GM19324 (cell line): ENCODE data around the gene POLR3B.
A peak's percentile ranks its signal among the peaks of the same experiment; 100 is the strongest.
"Not testable (repeated sequence)": the region's sequence is repeated elsewhere in the genome, so short reads cannot be mapped to it uniquely, and the experiment has no call there.

Source experiments
- ATAC-seq: cut with Tn5 transposase; IDR thresholded peaks from one replicate; pipeline ENCODE4 v1.9.1; 2021; ENCODE audit warnings: mild to moderate bottlenecking, moderate library complexity; ENCODE audit not compliant: unreplicated experiment, low FRiP score

The POLR3B gene

DNA sequence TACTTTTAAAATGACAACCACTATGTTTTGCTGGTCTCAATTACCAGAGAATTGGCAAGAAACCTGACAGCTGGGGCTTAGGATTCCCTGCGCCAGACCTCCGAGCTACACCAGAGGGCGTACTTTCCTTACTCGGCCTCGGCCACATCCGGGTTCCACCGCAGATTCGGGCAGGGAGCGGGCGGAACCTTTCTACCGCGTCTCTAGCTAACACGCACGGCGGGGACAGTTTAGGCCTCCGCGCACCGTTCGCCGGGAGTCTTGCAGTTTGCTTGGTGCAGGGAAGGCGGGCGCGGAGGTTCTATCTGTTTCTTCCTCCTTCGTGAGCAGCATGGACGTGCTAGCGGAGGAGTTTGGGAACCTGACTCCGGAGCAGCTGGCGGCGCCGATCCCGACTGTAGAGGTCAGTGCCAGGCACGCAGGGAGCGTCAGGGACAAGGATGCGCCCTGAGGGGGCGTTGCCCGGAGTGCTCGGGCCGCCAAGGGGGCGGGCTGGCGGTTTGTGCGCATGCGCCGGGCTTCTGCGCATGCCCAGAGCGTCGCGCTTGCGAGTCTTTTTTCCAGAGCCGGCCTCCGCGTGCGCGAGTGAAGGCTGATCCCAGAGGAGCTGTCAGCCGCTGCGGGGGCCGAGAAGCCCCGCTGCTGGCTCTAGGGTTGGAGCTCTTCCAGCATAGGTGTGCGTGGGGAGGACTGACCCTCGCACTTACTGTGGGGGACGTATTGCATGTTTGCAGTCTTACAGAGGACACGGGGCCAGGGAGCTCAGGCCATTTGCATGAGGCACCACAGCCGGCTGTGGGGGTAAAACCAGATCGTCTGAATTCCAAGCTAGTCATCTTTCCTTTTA lies at the start of gene POLR3B:
Gene POLR3B (plus strand): TSS at position 200 of the 847 bp plus-strand sequence. CDS start 132 bp downstream, at position 332.
- peak; percentile 88 for ATAC-seq

DNA sequence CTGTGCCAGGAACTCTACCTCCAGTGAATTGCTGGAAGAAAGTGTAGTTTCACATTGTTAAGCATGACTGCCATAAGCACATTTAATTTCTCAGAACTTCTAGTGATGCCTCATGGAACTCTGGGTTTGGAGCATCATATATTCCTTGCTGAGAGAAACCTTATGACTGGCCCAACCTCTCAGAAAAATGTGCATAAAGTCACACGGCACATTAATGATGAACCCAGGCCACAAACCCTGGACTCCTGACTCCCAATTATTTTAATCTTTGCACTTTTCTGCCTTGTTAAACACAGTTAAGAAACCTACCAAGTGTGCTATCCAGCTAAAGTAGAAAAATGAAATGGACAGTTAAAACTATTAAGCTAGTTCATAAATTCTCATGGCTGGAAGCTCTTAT lies 49.4 kb upstream of the POLR3B start:
- ATAC-seq, result no peak

DNA sequence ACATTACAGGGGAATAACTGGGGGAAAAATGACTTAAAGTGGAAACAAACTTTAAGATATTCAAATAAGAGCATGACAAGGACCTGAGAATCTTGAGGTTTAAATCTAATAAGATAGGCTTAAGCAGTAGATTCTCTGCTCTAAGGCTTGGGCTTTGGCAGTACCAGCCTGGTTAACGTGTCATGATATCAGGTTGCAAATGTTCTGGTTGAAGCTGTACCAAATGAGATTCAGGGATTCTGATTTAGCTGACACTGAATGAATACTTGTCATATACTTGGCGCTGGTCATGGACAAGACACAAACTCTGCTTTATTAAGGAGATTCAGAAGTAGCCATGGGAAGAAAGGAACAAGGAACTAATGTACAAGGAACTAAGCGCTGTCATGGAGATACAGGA lies 48.9 kb upstream of the POLR3B start:
- no peak for ATAC-seq

DNA sequence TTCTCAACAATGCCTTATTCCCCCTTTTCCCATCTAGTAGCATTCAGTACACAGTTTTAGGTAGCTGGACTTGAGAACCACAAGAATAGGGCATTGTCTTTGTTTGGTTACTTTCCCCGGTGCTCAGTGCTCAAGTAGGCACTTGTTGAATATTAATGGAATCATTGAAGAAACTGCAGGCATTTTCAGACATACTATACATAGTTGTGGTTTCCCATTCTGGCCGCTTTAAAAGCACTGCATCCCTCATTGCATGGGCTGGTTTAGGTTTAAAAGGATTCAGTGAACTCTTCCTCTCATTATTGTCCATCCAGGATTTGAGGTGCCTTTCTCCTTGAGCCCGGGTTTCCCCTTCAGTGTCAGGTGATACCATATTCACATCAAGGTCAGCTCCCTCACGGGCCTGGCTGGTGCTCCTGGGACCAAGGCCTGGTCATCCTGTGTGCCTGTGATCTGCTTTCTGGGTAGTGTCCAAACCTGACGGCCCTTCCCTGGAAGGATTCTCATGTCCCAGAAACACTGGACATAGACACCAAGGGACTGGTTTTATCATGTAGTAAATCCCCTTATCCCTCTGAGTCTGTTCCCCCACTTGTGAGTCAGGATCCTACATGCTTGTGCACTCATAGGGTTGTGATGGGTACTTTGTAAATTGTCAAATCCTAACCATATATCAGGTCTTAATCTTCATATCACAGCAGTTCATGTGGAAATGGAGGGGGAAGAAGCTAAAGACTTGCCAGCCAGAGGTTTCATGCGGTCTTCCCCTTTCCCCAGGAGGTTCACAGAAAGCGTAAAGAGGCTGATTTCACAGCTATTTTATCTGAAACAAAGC lies 47.7 kb upstream of the POLR3B start:
- ATAC-seq, result no peak

DNA sequence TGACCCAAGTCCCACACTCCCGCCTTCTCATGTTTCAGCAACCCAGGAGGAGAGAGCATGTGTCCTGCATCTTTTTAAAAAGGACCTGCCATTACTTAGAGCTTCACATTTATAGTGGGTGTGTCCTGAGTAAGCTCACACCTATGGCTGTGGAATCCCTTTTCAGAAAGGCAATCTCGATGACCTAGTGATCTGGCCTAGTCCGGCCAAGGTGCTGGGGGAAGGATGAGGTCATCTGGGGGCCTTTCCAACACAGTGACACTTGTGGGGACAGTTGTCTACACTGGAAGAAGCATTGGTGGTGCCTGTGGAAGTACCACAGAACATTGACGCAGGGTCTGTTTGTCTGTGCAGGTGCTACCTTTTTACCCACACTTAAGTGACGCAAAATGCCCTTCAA lies 46.9 kb upstream of the POLR3B start:
- ATAC-seq, result no peak

DNA sequence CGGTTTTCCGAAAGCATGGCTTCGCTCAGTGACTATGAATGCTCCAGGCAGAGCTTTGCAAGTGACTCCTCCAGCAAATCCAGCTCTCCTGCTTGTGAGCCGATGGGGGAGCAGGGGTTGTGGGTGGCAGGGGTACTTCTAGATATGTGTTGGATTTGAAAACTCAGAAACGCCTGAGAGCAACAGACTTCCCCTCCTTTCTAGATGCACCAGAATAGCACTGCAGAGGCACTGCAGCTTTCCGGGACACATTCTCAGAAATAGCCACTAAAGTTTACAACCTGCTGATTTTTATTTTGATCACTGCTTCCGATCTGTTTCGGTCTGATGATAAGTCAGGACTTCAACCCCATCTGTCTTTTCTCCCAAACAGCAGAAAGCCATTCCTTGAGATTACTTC lies 46.4 kb upstream of the POLR3B start:
- ATAC-seq, result no peak

DNA sequence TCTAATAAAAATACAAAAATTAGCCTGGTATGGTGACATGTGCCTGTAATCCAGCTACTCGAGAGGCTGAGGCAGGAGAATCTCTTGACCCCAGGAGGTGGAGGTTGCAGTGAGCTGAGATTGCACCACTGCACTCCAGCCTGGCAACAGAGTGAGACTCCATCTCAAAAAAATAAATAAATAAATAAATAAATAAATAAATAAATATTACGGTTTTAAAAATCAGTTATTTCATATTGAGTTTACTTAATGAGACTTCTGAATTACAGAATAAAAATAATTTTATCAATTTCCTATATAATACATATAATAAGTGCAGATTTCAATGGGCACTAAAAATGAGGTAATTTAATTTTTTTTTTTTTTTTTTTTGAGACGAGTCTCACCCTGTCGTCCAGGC lies 44.1 kb upstream of the POLR3B start:
- ATAC-seq, result not testable (repeated sequence)

DNA sequence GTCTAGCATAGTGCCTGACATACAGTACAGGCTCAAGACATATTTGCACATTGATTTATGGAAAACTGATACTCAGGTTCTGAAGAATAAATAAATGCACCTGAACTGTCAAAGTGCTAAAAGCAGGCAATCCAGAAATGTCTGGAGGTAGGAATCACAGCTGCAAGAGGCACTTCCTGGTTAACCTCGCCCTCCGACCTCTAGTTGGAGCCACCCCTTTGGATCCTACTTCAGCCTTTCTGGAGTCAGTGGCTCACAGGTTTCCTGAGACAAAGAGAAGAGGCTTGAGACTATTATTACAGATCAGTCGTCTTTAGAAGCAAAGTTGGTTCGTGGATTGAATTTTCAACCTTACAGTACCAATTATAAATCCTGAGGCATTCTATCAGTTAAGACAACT lies 42.0 kb upstream of the POLR3B start:
- no peak for ATAC-seq

DNA sequence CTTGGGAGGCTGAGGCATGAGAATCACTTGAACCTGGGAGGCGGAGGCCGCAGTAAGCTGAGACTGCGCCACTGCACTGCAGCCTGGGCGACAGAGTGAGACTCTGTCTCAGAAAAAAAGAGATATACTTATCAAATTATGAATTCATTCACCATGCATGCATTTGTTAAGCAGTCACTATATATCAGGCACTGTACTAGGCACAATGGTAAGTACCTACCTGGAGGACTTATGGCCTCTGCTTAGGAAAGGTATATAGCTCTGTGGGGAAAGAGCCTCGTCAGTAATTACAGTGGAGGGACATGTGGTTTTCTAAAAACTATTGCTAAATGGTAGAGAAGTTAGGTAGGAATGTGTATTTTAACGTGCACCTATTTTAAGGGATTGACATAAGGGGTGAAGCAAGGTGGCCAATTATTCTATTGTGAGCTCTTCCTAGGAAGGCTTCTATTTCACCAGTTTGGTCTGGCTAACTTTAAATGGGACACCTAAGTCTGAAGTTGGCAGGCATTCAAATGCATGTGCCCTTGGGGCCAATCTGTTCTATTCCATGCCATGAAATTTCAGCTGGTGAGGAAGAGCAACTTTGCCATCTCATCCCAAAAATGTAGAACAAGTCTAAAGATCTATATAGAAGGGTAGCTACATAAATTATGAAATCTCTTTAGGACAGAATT lies 40.0 kb upstream of the POLR3B start:
- no peak for ATAC-seq

DNA sequence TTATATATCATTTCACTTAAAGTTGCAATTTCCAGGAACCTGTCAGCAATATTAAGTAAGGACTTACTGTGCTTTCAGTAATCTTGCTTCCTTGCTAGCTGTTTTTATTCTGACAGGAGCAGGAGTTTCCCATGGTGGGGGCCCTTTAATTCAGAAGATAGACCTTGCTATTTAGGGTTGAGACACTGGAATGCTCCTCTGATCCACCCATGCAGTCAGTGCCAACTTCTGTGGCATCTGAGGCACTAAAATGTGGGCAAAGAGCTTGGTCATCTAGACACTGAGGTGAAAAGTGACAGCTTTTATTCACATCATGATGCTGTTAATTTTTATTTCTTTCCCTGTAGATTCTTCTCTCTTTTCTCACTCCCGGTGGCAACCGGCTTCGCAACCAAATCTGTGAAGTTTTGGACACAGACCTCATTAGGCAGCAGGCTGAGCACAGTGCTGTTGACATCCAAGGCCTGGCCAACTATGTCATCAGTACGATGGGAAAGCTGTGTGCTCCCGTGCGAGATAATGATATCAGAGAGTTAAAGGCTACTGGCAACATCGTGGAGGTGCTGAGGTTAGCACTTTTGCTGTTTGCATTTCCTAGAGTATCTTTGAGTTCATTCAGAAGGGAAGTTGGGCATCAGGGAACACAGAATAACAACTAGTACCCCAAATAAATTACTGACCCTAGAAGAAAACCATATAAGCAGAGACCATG lies 36.3 kb upstream of the POLR3B start:
- no peak for ATAC-seq

DNA sequence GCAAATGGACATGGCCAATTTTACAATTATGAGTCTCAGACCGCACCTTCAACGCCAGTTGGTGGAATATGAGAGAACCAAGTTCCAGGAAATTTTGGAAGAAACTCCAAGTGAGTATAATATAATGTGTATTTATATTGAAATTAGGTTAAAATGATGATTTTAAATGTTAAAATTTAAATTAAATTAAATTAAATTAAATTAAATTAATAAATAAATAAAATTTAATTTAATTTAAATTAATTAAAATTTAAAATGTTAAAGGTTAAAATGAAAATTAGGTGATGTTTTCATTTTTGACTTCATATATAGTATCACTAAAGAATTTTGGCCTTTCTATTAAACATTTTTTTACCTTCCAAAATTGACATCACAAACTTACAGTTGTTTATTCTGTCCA lies 34.0 kb upstream of the POLR3B start:
- ATAC-seq, result no peak

DNA sequence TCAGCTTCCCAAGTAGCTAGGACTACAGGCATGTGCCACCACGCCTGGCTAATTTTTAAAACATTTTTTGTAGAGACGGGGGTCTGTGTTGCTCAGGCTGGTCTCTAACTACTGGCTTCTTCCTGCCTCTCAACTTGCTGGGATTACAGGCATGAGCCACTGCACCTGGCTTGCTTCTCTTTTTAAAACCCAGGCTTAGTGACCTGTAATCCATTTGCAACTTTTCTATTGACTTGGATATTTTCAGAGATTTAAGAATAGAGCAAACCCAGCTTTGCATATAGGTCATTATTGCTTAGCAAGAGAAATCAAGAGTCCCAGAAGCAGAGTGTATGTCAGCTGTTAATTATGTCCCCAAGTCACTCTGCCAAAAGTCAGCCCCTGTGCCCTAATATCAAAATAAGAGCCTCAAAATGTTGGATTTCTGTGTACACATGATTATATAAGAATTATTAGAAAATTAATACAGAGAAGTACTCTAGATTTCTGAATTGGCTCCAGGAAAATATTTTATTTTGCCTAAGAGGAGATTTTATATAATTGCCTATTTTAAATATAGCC lies 30.2 kb upstream of the POLR3B start:
- no peak for ATAC-seq

DNA sequence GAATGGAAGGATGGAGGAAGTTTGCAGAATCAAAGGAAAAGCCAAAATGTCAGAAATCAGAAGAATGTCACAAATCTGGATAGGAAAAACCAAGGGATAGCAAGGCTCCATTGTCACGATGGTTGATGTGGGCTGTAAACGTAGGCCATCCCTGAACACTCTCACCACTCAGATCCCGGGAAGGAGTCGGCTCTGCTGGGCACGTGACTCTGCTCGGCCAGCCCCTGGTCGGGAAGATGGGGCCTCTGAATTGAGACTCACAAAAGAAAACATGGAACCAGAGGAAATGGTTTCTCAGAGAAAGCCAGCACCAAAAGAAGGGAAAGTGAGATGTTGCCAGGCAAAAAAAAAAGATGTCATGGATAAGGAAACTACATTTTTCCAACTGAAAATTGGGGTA lies 28.8 kb upstream of the POLR3B start:
- no peak for ATAC-seq

DNA sequence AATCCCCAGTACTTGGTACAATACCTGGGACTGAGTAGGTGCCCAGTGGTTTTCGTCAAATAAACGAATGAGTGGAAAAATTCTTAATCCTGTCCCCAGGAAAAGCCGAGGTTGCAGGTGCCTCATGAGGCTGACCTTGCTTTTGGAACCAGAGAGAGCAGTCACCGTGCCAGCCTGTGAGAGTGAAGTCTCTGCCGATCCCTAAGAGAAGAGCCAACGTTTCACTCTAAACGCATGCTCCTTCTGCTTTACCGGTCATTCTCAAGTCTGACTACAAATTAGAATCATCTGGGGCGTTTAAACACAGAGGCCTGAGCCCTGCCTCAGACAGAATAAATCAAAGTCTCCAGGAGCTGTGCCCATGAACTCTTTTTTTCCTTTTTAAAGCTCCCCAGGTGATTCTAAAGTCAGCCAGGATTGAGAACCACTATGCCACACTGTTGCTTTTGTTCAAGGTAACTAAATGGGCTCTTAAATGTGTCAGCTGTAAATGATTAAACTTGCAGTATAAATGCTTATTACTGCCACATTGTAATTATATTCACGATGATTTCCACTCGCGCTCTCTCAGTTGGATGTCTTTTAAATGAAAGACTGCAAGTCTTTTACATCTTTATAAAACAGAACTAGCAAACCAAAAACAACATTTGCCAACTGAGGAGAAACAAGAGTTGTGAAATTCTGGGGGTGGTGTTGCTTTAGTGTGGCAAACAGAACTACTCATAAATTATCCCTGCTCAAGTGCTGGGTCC lies 28.1 kb upstream of the POLR3B start:
- ATAC-seq, result no peak

DNA sequence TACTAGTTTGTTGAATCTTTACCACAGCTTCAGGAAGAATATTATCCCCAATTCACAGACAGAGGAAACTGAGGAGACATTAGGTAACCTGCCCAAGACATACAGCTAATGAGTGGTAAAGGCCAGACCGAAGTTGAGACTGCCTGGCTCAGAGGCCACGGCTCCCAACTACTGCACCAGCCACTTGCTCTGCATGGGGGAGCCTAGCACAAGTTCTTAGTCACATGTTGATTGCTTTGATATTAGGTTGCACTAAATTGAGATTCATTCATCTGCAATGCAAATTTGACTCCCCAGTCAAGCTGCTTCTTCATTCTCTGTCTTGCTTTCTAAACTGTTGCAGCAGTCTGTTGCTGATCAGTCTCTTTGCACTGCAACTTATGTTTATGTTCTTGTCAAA lies 25.9 kb upstream of the POLR3B start:
- no peak for ATAC-seq

DNA sequence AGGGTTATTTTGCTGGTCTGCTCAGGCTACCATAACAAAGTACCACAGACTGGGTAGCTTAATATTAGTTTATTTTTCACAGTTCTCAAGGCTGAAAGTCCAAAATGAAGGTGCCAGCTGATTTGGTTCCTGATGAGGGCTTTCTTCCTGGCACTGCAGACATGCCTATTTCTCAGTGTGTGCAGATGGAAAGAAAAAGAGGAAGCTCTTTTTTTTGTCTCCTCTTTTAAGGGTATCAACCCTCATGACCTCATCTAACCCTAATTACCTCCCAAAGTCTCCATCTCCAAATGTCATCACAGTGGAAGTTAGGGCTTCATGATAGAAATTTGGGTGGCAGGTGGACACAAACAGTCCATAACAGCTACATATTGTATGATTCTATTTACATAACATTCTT lies 25.0 kb upstream of the POLR3B start:
- ATAC-seq, result no peak

DNA sequence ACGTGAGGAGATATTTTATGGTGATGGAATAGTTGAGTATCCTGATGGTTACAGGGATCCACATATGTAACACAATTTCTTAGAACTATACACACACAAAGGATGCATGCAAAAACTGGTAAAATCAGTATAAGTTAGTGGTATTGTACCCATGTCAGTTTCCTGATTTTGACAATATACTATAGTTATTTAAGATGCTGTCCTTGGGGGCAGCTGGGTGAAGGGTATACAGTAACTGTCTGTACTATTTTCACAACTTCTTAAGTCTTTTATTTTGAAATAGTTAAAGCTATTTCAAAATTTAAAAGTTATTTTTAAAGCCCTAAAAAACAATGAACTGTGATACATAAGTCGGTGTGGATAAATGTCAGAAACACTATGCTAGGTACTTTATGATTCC lies 24.5 kb upstream of the POLR3B start:
- ATAC-seq, result no peak

DNA sequence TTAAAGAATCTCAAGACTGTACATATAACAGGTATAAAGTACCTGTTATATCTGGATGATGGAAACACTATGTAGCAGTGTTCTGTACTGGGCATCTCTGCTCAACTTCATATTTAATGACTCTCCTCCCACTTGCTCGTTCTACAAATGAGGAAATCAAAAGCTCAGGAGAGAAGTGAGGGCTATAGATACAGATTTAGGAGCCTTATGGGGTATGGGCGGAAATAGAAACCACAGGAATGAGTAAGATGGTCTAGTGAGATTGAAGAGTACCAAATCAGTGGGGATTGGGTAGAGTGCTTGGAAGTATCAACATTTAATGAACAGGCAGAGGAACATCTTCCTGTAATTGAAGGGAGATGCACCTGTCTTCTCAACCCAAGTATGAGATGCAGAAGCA lies 23.8 kb upstream of the POLR3B start:
- no peak for ATAC-seq

DNA sequence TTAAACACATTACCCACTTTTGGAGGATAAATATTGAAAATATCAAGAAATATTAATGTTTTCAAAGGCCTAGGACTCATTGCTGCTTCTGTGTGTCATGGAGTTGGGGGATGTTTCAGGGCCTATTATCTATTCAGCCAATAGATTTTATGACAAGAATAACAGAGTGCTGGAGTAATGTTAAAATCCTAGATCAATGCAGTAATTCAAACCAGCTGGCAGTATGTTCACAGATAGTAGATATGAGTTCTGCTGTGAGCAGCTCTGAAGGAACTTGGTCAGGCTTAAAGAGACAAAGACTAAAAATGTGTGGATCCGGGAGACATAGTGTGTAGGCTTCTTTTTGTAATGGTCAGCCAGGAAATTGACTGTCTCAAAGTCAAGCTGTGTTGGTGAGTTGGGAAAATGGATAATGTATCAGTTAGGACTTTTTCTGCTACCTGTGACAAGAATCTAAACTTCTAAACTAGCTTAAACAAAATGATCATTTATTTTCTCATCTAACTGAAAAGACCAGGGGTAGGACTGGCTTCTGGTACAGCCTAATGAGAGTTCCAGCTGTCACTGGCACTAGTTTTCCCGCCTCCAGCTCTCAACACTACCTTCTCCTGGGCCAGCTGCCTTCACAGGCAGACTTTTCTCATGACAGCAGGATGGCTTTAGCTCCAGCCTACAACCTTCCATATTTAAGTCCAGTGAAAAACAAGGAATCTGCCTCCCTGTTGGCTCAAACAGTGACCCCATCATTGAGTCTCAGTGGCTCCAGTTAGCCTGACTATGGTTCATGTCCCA lies 16.3 kb upstream of the POLR3B start:
- no peak for ATAC-seq
